ENCODE results near the gene PLEKHO1. TPM values are rescaled to one million over a fixed set of nuclear protein-coding genes. Genes with fewer than 3 reads are reported as not detected.

PLEKHO1 gene
- total RNA-seq: 10 to 100 TPM; 16.5 to 68.6 (median 32.8) TPM

GRCh38 chr1:150149271-150150132, at the start of gene PLEKHO1:
PLEKHO1 (plus strand) TSS chr1:150149916; CDS start chr1:150150258, 342 bp downstream.
- ATAC-seq (ENCODE audit: low FRiP score) (peak; percentile 88), DNase-seq (ENCODE audit: low spot score) (peak; percentile 68)
- no peak for TF ChIP-seq CTCF (IDR thresholded peaks at IDR 0.05)

- no peak for ATAC-seq (ENCODE audit: low FRiP score)
- DNase-seq (ENCODE audit: low spot score): no peak
- TF ChIP-seq CTCF (IDR thresholded peaks at IDR 0.05): no peak
These were observed 46.7 kb upstream of the PLEKHO1 start for GRCh38 chr1:150102986-150103385.

GRCh38 chr1:150106341-150106740, 43.4 kb upstream of the PLEKHO1 start:
- ATAC-seq (ENCODE audit: low FRiP score) (no peak), DNase-seq (ENCODE audit: low spot score) (no peak)
- no peak for TF ChIP-seq CTCF (IDR thresholded peaks at IDR 0.05)

- no peak for ATAC-seq (ENCODE audit: low FRiP score)
- no peak for DNase-seq (ENCODE audit: low spot score)
These were observed 40.1 kb upstream of the PLEKHO1 start for GRCh38 chr1:150109586-150109985.

GRCh38 chr1:150110116-150110515, 39.6 kb upstream of the PLEKHO1 start:
- no peak for TF ChIP-seq CTCF (IDR thresholded peaks at IDR 0.05)
- no peak for ATAC-seq (ENCODE audit: low FRiP score)
- DNase-seq (ENCODE audit: low spot score): no peak

More at GRCh38 chr1:150109586-150109985, 40.1 kb upstream of the PLEKHO1 start:
- TF ChIP-seq CTCF (IDR thresholded peaks at IDR 0.05): no peak

GRCh38 chr1:150111670-150112069, 38.0 kb upstream of the PLEKHO1 start:
- no peak for TF ChIP-seq CTCF (IDR thresholded peaks at IDR 0.05)
- no peak for ATAC-seq (ENCODE audit: low FRiP score)
- no peak for DNase-seq (ENCODE audit: low spot score)

- DNase-seq (ENCODE audit: low spot score) (no peak), ATAC-seq (ENCODE audit: low FRiP score) (no peak)
- TF ChIP-seq CTCF (IDR thresholded peaks at IDR 0.05): no peak
These were observed 34.6 kb upstream of the PLEKHO1 start for GRCh38 chr1:150115121-150115520.

Data from omental fat pad (tissue), 4 donors.